HG03460 (cell line): Measurements from ENCODE around the gene SLPI.

Experiments used
- ATAC-seq: cut with Tn5 transposase; IDR thresholded peaks from one replicate; pipeline ENCODE4 v1.9.1; 2021; ENCODE audit not compliant: unreplicated experiment

SLPI gene

GRCh38 chr20:45218636-45219035, 35.7 kb downstream of the SLPI start:
- no peak for ATAC-seq

GRCh38 chr20:45218124-45218523, 36.2 kb downstream of the SLPI start:
- no peak for ATAC-seq

- ATAC-seq, result no peak
Observed at GRCh38 chr20:45212836-45213235, 41.5 kb downstream of the SLPI start.

- no peak for ATAC-seq
Observed at GRCh38 chr20:45211569-45212474, 42.5 kb downstream of the SLPI start.

GRCh38 chr20:45209924-45210323, 44.4 kb downstream of the SLPI start:
- no peak for ATAC-seq

- ATAC-seq, result no peak
Observed at GRCh38 chr20:45206725-45207124, 47.6 kb downstream of the SLPI start, which contains the start of gene SEMG1. TSS of gene SEMG1 (plus strand) at chr20:45207033. CDS start at chr20:45207054, 21 bp downstream.
